OCI-LY3 (cell line): ENCODE measurements around the gene CNNM2.
A peak's percentile ranks its signal among the peaks of the same experiment; 100 is the strongest.
"Not testable (repeated sequence)": the region's sequence is repeated elsewhere in the genome, so short reads cannot be mapped to it uniquely, and the experiment has no call there.

Source experiments
- H2AFZ ChIP-seq: fragments of 200-600, 300-600 bp; shearing (Covaris generic); 2 replicates; pipeline ENCODE4 v1.6.0; 2014; ENCODE audit warnings: antibody characterized with exemption, low read depth, low read length
- H3K27ac ChIP-seq: fragments of 200-600, 300-600 bp; sonication (generic); 2 replicates; pipeline ENCODE4 v1.5.1; 2014; ENCODE audit warnings: mild to moderate bottlenecking, low read length, moderate library complexity, mixed read lengths
- H3K27me3 ChIP-seq: fragments of 200-600, 300-600 bp; sonication (generic); 2 replicates; pipeline ENCODE4 v1.6.1; 2014; ENCODE audit warnings: low read depth, low read length, mixed read lengths
- H3K36me3 ChIP-seq: fragments of 200-600, 300-600 bp; sonication (generic); replicated peaks from 2 replicates; pipeline ENCODE3; 2014; ENCODE audit warnings: low read depth, low read length, mixed read lengths
- H3K4me1 ChIP-seq: fragments of 300-600, 200-600 bp; sonication (generic); 2 replicates; pipeline ENCODE4 v1.6.1; 2014; ENCODE audit warnings: low read length, mixed read lengths
- H3K4me2 ChIP-seq: fragments of 200-600, 300-600 bp; sonication (generic); 2 replicates; pipeline ENCODE4 v1.6.1; 2014; ENCODE audit warnings: low read length, mixed read lengths
- H3K4me3 ChIP-seq: fragments of 300-600, 200-600 bp; sonication (generic); 2 replicates; pipeline ENCODE4 v1.5.1; 2014; ENCODE audit warnings: antibody characterized with exemption, mild to moderate bottlenecking, low read length, moderate library complexity
- H3K79me2 ChIP-seq: fragments of 300-600, 200-600 bp; shearing (Covaris generic); 2 replicates; pipeline ENCODE4 v1.6.1; 2014; ENCODE audit warnings: mild to moderate bottlenecking, low read length, mixed read lengths
- H3K9ac ChIP-seq: fragments of 300-600, 200-600 bp; shearing (Covaris generic); 2 replicates; pipeline ENCODE4 v1.6.0; 2014; ENCODE audit warnings: mild to moderate bottlenecking, low read length, moderate library complexity
- H3K9me3 ChIP-seq: fragments of 200-600, 300-600 bp; shearing (Covaris generic); 2 replicates; pipeline ENCODE4 v1.6.1; 2014; ENCODE audit warnings: low read length, mixed read lengths; ENCODE audit not compliant: insufficient read depth
- H4K20me1 ChIP-seq: fragments of 200-600, 300-600 bp; sonication (generic); 2 replicates; pipeline ENCODE4 v1.6.1; 2016; ENCODE audit warnings: low read length, mixed read lengths; ENCODE audit not compliant: insufficient read depth
- EZH2phosphoT487 ChIP-seq: fragments of 200-600 bp; shearing (Covaris generic); IDR thresholded peaks from 2 replicates; pipeline ENCODE4 v1.6.1; 2018; ENCODE audit warnings: antibody characterized with exemption, mixed run types, low read depth
- TF ChIP-seq, protein P1 (sequence below): fragments of 200-600, 300-600 bp; sonication (generic); IDR thresholded peaks from 2 replicates; pipeline ENCODE4 v1.5.1; 2014; ENCODE audit warnings: antibody characterized with exemption, low read length, low read depth

The CNNM2 gene

DNA sequence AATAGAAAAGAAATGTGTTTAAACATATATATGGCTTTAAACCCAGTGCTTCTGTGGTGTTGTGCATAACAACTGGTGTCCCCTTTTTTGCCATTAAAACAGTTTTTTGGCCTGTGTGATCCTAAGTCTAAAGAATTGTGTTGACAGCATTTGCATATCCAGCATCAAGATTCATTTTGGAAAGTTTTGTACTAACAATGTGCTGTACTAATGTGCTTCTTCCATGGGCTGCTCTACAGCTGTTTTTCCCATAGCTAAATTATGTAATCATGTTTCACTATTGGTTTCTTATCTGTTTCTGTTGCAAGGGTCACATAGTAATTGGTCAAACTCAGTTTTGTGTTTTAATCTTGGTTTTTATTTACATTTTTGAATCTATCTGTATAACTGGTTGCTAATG is 5.5 kb downstream of the CNNM2 start:
- Histone ChIP-seq H3K4me1 (peaks cover 15% of the 10 kb centered on the region; the same call in 1 of the 2 replicates), H3K27me3 (no peaks in the 10 kb centered on the region), H3K9ac (no peak overlapping the region), H4K20me1 (no peaks in the 10 kb centered on the region), H3K36me3 (no peaks in the 10 kb centered on the region), H3K4me2 (no peak overlapping the region), H3K4me3 (no peak overlapping the region), H3K9me3 (no peaks in the 10 kb centered on the region), H3K79me2 (no peaks in the 10 kb centered on the region), H3K27ac (no peak overlapping the region), H2AFZ (no peak overlapping the region)
- no peak for TF ChIP-seq EZH2phosphoT487

- no peak overlapping the region for H3K9ac ChIP-seq
- no peaks in the 10 kb centered on the region for H3K9me3 ChIP-seq
- H3K4me3 ChIP-seq, result no peak overlapping the region
- no peak overlapping the region for H3K4me2 ChIP-seq
- H3K27me3 ChIP-seq, result no peaks in the 10 kb centered on the region
- peaks cover 10% of the 10 kb centered on the region for H3K4me1 ChIP-seq
- H4K20me1 ChIP-seq, result no peaks in the 10 kb centered on the region
- no peaks in the 10 kb centered on the region for H3K79me2 ChIP-seq
- no peaks in the 10 kb centered on the region for H3K36me3 ChIP-seq
- H2AFZ ChIP-seq, result no peak overlapping the region
- no peak overlapping the region for H3K27ac ChIP-seq
- TF ChIP-seq, protein P1, sequence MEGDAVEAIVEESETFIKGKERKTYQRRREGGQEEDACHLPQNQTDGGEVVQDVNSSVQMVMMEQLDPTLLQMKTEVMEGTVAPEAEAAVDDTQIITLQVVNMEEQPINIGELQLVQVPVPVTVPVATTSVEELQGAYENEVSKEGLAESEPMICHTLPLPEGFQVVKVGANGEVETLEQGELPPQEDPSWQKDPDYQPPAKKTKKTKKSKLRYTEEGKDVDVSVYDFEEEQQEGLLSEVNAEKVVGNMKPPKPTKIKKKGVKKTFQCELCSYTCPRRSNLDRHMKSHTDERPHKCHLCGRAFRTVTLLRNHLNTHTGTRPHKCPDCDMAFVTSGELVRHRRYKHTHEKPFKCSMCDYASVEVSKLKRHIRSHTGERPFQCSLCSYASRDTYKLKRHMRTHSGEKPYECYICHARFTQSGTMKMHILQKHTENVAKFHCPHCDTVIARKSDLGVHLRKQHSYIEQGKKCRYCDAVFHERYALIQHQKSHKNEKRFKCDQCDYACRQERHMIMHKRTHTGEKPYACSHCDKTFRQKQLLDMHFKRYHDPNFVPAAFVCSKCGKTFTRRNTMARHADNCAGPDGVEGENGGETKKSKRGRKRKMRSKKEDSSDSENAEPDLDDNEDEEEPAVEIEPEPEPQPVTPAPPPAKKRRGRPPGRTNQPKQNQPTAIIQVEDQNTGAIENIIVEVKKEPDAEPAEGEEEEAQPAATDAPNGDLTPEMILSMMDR, result no peak
These were observed 8.7 kb downstream of the CNNM2 start for GRCh38 chr10:102926842-102927241.

- Histone ChIP-seq H3K27me3 (no peaks in the 10 kb centered on the region), H2AFZ (no peak overlapping the region), H3K36me3 (no peaks in the 10 kb centered on the region), H3K9me3 (no peaks in the 10 kb centered on the region), H3K27ac (no peak overlapping the region), H4K20me1 (no peaks in the 10 kb centered on the region), H3K79me2 (no peaks in the 10 kb centered on the region), H3K4me2 (peak overlapping the region; percentile 9; the same call in 1 of the 2 replicates), H3K9ac (no peak overlapping the region), H3K4me1 (peaks cover 10% of the 10 kb centered on the region), H3K4me3 (no peak overlapping the region)
- TF ChIP-seq EZH2phosphoT487, result no peak
- TF ChIP-seq, protein P1, result no peak
These were observed 9.4 kb downstream of the CNNM2 start for GRCh38 chr10:102927311-102928010.

GRCh38 chr10:102928442-102928841 is 10.3 kb downstream of the CNNM2 start:
- H3K9ac ChIP-seq, H3K9me3 ChIP-seq, H3K27me3 ChIP-seq, H3K27ac ChIP-seq, H4K20me1 ChIP-seq, H3K36me3 ChIP-seq, H3K4me1 ChIP-seq, H3K4me2 ChIP-seq, H3K4me3 ChIP-seq, H2AFZ ChIP-seq, H3K79me2 ChIP-seq: not testable (repeated sequence)

GRCh38 chr10:102930720-102931119 is 12.6 kb downstream of the CNNM2 start:
- H3K4me2 ChIP-seq, result no peak overlapping the region
- TF ChIP-seq EZH2phosphoT487, result no peak
- TF ChIP-seq, protein P1, result no peak
- no peaks in the 10 kb centered on the region for H3K79me2 ChIP-seq
- no peaks in the 10 kb centered on the region for H3K9me3 ChIP-seq
- H3K4me3 ChIP-seq, result no peak overlapping the region
- no peaks in the 10 kb centered on the region for H4K20me1 ChIP-seq
- H3K9ac ChIP-seq, result no peak overlapping the region
- H3K4me1 ChIP-seq, result peaks cover 10% of the 10 kb centered on the region
- no peaks in the 10 kb centered on the region for H3K27me3 ChIP-seq
- no peak overlapping the region for H3K27ac ChIP-seq
- no peaks in the 10 kb centered on the region for H3K36me3 ChIP-seq
- H2AFZ ChIP-seq, result no peak overlapping the region
